OCI-LY7 (cell line): ENCODE measurements around the gene GPS1. TPM values are rescaled to one million over a fixed set of nuclear protein-coding genes. Genes with fewer than 3 reads are reported as not detected.

Source experiments
- BruUV-seq: library from RNA; stranded (reverse); fragments of 400-500 nt; replicated peaks from 2 replicates; lab custom pipeline; 2021; lab: Mats Ljungman, UMichigan
- CTCF ChIA-PET: fragments of 300-600 bp; sonication (Branson Sonifier 250); formaldehyde crosslinking; loops from one replicate; lab custom pipeline; 2022; ENCODE audit warnings: antibody characterized with exemption; ENCODE audit not compliant: unreplicated experiment; lab: Charles Lee
- POLR2A ChIA-PET: fragments of 300-600 bp; sonication (Branson Sonifier 250); formaldehyde crosslinking; loops from one replicate; lab custom pipeline; 2022; ENCODE audit warnings: antibody characterized with exemption; lab: Charles Lee
- DNase-seq: peaks from one replicate; pipeline ENCODE4 v3.0.0-alpha.2; 2015; ENCODE audit warnings: low spot score
- H2AFZ ChIP-seq: fragments of 200-600 bp; sonication (generic), shearing (Covaris generic); 2 replicates; pipeline ENCODE4 v1.6.1; 2014; ENCODE audit warnings: mild to moderate bottlenecking, antibody characterized with exemption, low read length, moderate library complexity
- H3K27ac ChIP-seq: fragments of 200-600 bp; sonication (generic); 2 replicates; pipeline ENCODE4 v1.5.1; 2014; ENCODE audit warnings: mixed run types, low read depth, mild to moderate bottlenecking, moderate library complexity, low read length, inconsistent platforms; ENCODE audit not compliant: poor library complexity, severe bottlenecking
- H3K36me3 ChIP-seq: fragments of 200-600 bp; sonication (generic); 2 replicates; pipeline ENCODE4 v1.6.1; 2014; ENCODE audit warnings: mild to moderate bottlenecking, antibody characterized with exemption, low read length, moderate library complexity, mixed read lengths; ENCODE audit not compliant: insufficient read depth
- H3K4me1 ChIP-seq: fragments of 200-600 bp; sonication (generic); 2 replicates; pipeline ENCODE4 v1.5.1; 2014; ENCODE audit warnings: mild to moderate bottlenecking, low read length; ENCODE audit not compliant: insufficient read depth, poor library complexity, severe bottlenecking
- H3K4me2 ChIP-seq: fragments of 200-600 bp; sonication (generic); 2 replicates; pipeline ENCODE4 v1.6.1; 2014; ENCODE audit warnings: mild to moderate bottlenecking, low read length
- H3K4me3 ChIP-seq: fragments of 200-600 bp; sonication (generic); 2 replicates; pipeline ENCODE4 v1.5.1; 2014; ENCODE audit warnings: mild to moderate bottlenecking, low read depth, low read length; ENCODE audit not compliant: poor library complexity, severe bottlenecking
- H3K79me2 ChIP-seq: fragments of 200-600 bp; sonication (generic); 2 replicates; pipeline ENCODE4 v1.6.1; 2016; ENCODE audit warnings: low read depth, mild to moderate bottlenecking, low read length, moderate library complexity, mixed read lengths; ENCODE audit not compliant: insufficient read depth
- H3K9me2 ChIP-seq: fragments of 200-600 bp; sonication (generic); 2 replicates; pipeline ENCODE4 v1.6.1; 2016; ENCODE audit warnings: mild to moderate bottlenecking, low read length, mixed read lengths; ENCODE audit not compliant: insufficient read depth
- H3K9me3 ChIP-seq: fragments of 200-600 bp; sonication (generic); 2 replicates; pipeline ENCODE4 v1.6.1; 2014; ENCODE audit warnings: mild to moderate bottlenecking, mixed run types, low read length, mixed read lengths
- H4K20me1 ChIP-seq: fragments of 200-600 bp; sonication (generic); 2 replicates; pipeline ENCODE4 v1.6.1; 2014; ENCODE audit warnings: mild to moderate bottlenecking, antibody characterized with exemption, low read length, moderate library complexity, mixed read lengths; ENCODE audit not compliant: insufficient read depth
- EZH2phosphoT487 ChIP-seq: fragments of 200-600 bp; sonication (generic); IDR thresholded peaks from 2 replicates; pipeline ENCODE4 v1.6.1; 2018; ENCODE audit warnings: low read depth, borderline replicate concordance, mild to moderate bottlenecking, mixed run types, antibody characterized with exemption, low read length, moderate library complexity, mixed read lengths
- intact Hi-C: fragments of 100-400 bp; cut with micrococcal nuclease; formaldehyde crosslinking; loops from one replicate; pipeline ENCODE4 v1.10.0; 2022; ENCODE audit not compliant: unreplicated experiment
- total RNA-seq, 2 experiments: library from RNA; depleted of rRNA in 1 of 2; stranded (reverse); fragments of >200 nt in 1 of 2; shearing (Covaris generic) in 1 of 2; gene quantifications; 2 replicates each; pipeline ENCODE4 v1.2.3, GENCODE V29; 2014 to 2022
- TF ChIP-seq, protein P1 (sequence below): fragments of 200-600 bp; sonication (generic); conservative IDR thresholded peaks from 2 replicates; pipeline ENCODE4 v1.5.1; 2014; ENCODE audit warnings: mild to moderate bottlenecking, antibody characterized with exemption, low read length, moderate library complexity, mixed read lengths

GPS1 gene
- total RNA-seq, 2 experiments from 2014 or later: 133 to 169 TPM

- Histone ChIP-seq H4K20me1 (no peaks in the 10 kb centered on the region), H2AFZ (no peak overlapping the region), H3K4me3 (no peak overlapping the region), H3K9me2 (no peaks in the 10 kb centered on the region), H3K36me3 (no peaks in the 10 kb centered on the region), H3K9me3 (no peaks in the 10 kb centered on the region), H3K27ac (no peak overlapping the region), H3K79me2 (no peaks in the 10 kb centered on the region; the same call in 1 of the 2 replicates), H3K4me2 (no peak overlapping the region), H3K4me1 (peaks cover 22% of the 10 kb centered on the region)
- ChIA-PET CTCF (no interaction called here), POLR2A (interaction anchor here (1.1 to 1.2 kb wide), 2 partner anchors 30 to 33 kb away, joined by 3 to 4 read pairs; partner anchors contain the start of gene DCXR)
- intact Hi-C loops: no loop called here
- no TSS peak for BruUV-seq
- TF ChIP-seq, protein P1, sequence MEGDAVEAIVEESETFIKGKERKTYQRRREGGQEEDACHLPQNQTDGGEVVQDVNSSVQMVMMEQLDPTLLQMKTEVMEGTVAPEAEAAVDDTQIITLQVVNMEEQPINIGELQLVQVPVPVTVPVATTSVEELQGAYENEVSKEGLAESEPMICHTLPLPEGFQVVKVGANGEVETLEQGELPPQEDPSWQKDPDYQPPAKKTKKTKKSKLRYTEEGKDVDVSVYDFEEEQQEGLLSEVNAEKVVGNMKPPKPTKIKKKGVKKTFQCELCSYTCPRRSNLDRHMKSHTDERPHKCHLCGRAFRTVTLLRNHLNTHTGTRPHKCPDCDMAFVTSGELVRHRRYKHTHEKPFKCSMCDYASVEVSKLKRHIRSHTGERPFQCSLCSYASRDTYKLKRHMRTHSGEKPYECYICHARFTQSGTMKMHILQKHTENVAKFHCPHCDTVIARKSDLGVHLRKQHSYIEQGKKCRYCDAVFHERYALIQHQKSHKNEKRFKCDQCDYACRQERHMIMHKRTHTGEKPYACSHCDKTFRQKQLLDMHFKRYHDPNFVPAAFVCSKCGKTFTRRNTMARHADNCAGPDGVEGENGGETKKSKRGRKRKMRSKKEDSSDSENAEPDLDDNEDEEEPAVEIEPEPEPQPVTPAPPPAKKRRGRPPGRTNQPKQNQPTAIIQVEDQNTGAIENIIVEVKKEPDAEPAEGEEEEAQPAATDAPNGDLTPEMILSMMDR: no peak
- no peak for TF ChIP-seq EZH2phosphoT487
- no peak for DNase-seq
Measured at GRCh38 chr17:82070611-82071010, 18.9 kb downstream of the GPS1 start.

DNA sequence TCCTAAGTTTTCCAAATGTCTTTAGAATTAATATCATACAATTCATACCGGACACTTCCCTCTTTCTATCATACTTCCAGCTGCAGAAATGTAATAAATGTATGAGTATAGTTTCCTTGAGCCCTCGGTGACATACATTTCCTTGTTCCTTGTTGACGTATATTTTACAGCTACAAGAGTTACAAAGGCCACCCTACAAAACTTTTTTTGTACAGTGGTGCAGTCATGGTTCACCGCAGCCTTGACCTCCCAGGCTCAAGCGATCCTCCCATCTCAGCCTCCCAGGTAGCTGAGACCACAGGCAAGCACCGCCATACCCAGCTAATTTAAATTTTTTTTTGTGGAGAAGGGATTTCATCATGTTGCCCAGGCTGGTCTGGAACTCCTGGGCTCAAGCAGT is 21.1 kb downstream of the GPS1 start:
- intact Hi-C loops: no loop called here
- TF ChIP-seq, protein P1: no peak
- TF ChIP-seq EZH2phosphoT487: no peak
- H3K4me2 ChIP-seq: no peak overlapping the region
- BruUV-seq: no TSS peak
- H3K9me3 ChIP-seq: no peaks in the 10 kb centered on the region
- no peak overlapping the region for H3K27ac ChIP-seq
- H3K79me2 ChIP-seq: no peaks in the 10 kb centered on the region
- CTCF ChIA-PET: interaction anchor here (0.8 kb wide), 1 partner anchor 35 kb away, joined by 4 read pairs; the partner anchor contains the start of gene DCXR
- H3K4me1 ChIP-seq: peaks cover 25% of the 10 kb centered on the region
- H3K9me2 ChIP-seq: no peaks in the 10 kb centered on the region
- no peak for DNase-seq
- peaks cover 14% of the 10 kb centered on the region for H3K36me3 ChIP-seq
- H4K20me1 ChIP-seq: no peaks in the 10 kb centered on the region
- POLR2A ChIA-PET: no interaction called here
- no peak overlapping the region for H2AFZ ChIP-seq
- H3K4me3 ChIP-seq: no peak overlapping the region

GRCh38 chr17:82073446-82073845 is 21.7 kb downstream of the GPS1 start:
- BruUV-seq: no TSS peak
- intact Hi-C loops: no loop called here
- peaks cover 25% of the 10 kb centered on the region for H3K4me1 ChIP-seq
- no peaks in the 10 kb centered on the region for H3K9me3 ChIP-seq
- H3K4me2 ChIP-seq: no peak overlapping the region
- H3K27ac ChIP-seq: no peak overlapping the region
- no peaks in the 10 kb centered on the region for H4K20me1 ChIP-seq
- POLR2A ChIA-PET: no interaction called here
- H3K79me2 ChIP-seq: no peaks in the 10 kb centered on the region
- H3K4me3 ChIP-seq: no peak overlapping the region
- CTCF ChIA-PET: interaction anchor here (0.8 kb wide), 1 partner anchor 36 kb away, joined by 4 read pairs; the partner anchor contains the start of gene DCXR
- TF ChIP-seq, protein P1: no peak
- no peak for TF ChIP-seq EZH2phosphoT487
- H3K36me3 ChIP-seq: peaks cover 20% of the 10 kb centered on the region
- DNase-seq: no peak
- H2AFZ ChIP-seq: no peak overlapping the region
- no peaks in the 10 kb centered on the region for H3K9me2 ChIP-seq
